ENCODE data around the gene CBFA2T2.
"Not testable (repeated sequence)": the region's sequence is repeated elsewhere in the genome, so short reads cannot be mapped to it uniquely, and the experiment has no call there.

Gene CBFA2T2

DNA sequence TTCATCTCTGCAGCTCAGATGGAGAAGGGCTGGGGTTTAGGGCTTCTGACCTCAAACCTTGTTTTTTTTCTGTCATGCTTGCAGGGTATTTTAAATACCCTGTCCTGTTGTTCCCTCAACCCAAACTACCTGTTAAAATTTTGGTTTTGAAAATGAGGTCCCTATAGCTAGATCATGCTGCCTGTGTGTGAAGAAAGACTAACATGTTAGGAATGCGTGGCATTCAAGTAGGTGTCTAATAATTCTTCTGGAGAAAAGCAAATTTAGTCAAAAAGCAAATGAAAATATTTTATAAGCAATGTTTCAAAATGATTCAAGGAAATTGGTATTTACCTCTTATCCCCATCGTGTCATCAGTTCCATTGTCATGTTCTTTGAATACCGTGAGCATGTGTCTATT lies 95.1 kb downstream of the CBFA2T2 start:
- no peaks in the 10 kb centered on the region for H3K4me1 ChIP-seq (ENCODE audit: insufficient read depth, low read length)
- no peak overlapping the region for H3K4me2 ChIP-seq (ENCODE audit: insufficient read depth, low read length)
- no peak overlapping the region for H3K4me3 ChIP-seq (ENCODE audit: low read depth in 1 of 2, low read length in 2 of 2)
- H3K27me3 ChIP-seq (ENCODE audit: insufficient read depth, low read length, poor library complexity): no peaks in the 10 kb centered on the region
- H3K9me3 ChIP-seq (ENCODE audit: insufficient read depth, low read length, severe bottlenecking): no peaks in the 10 kb centered on the region
- TF ChIP-seq CTCF (IDR thresholded peaks at IDR 0.05; ENCODE audit: borderline replicate concordance, extremely low read depth, low read length, poor library complexity, severe bottlenecking) (no peak), EZH2 (IDR thresholded peaks at IDR 0.05; ENCODE audit: borderline replicate concordance, low read depth, low read length, severe bottlenecking) (no peak)
- peaks cover 5% of the 10 kb centered on the region; the same call in 1 of the 2 replicates for H4K20me1 ChIP-seq (ENCODE audit: insufficient read depth, low read length)
- no peak for DNase-seq
- H3K27ac ChIP-seq (ENCODE audit: low read length): no peak overlapping the region
- no peaks in the 10 kb centered on the region for H3K36me3 ChIP-seq (ENCODE audit: insufficient read depth, low read length)
- H3K79me2 ChIP-seq (ENCODE audit: insufficient read depth, low read length): peaks cover 12% of the 10 kb centered on the region
- ATAC-seq (ENCODE audit: insufficient read depth, low read depth): no peak
- no peak overlapping the region for H2AFZ ChIP-seq (ENCODE audit: low read depth, low read length)
- H3K9ac ChIP-seq (ENCODE audit: low read depth, low read length): no peak overlapping the region

GRCh38 chr20:33585413-33585812 lies 95.5 kb downstream of the CBFA2T2 start:
- peaks cover 8% of the 10 kb centered on the region for H3K79me2 ChIP-seq (ENCODE audit: insufficient read depth, low read length)
- no peaks in the 10 kb centered on the region for H3K9me3 ChIP-seq (ENCODE audit: insufficient read depth, low read length, severe bottlenecking)
- no peak overlapping the region for H3K9ac ChIP-seq (ENCODE audit: low read depth, low read length)
- no peak overlapping the region for H2AFZ ChIP-seq (ENCODE audit: low read depth, low read length)
- no peak for TF ChIP-seq EZH2 (IDR thresholded peaks at IDR 0.05; ENCODE audit: borderline replicate concordance, low read depth, low read length, severe bottlenecking)
- no peak overlapping the region for H3K27ac ChIP-seq (ENCODE audit: low read length)
- peaks cover 5% of the 10 kb centered on the region; the same call in 1 of the 2 replicates for H4K20me1 ChIP-seq (ENCODE audit: insufficient read depth, low read length)
- no peak overlapping the region for H3K4me2 ChIP-seq (ENCODE audit: insufficient read depth, low read length)
- no peak overlapping the region for H3K4me3 ChIP-seq (ENCODE audit: low read depth in 1 of 2, low read length in 2 of 2)
- DNase-seq: no peak
- ATAC-seq (ENCODE audit: insufficient read depth, low read depth): no peak
- H3K27me3 ChIP-seq (ENCODE audit: insufficient read depth, low read length, poor library complexity): no peaks in the 10 kb centered on the region
- H3K36me3 ChIP-seq (ENCODE audit: insufficient read depth, low read length): no peaks in the 10 kb centered on the region
- H3K4me1 ChIP-seq (ENCODE audit: insufficient read depth, low read length): no peaks in the 10 kb centered on the region

- H3K27ac ChIP-seq (ENCODE audit: low read length): no peak overlapping the region
- H3K27me3 ChIP-seq (ENCODE audit: insufficient read depth, low read length, poor library complexity): no peaks in the 10 kb centered on the region
- ATAC-seq (ENCODE audit: insufficient read depth, low read depth): no peak
- no peak for DNase-seq
- H3K4me1 ChIP-seq (ENCODE audit: insufficient read depth, low read length): no peaks in the 10 kb centered on the region
- no peak overlapping the region for H3K4me3 ChIP-seq (ENCODE audit: low read depth in 1 of 2, low read length in 2 of 2)
- no peaks in the 10 kb centered on the region for H3K9me3 ChIP-seq (ENCODE audit: insufficient read depth, low read length, severe bottlenecking)
- H4K20me1 ChIP-seq (ENCODE audit: insufficient read depth, low read length): no peaks in the 10 kb centered on the region
- no peak for TF ChIP-seq CTCF (IDR thresholded peaks at IDR 0.05; ENCODE audit: borderline replicate concordance, extremely low read depth, low read length, poor library complexity, severe bottlenecking)
- no peak for TF ChIP-seq EZH2 (IDR thresholded peaks at IDR 0.05; ENCODE audit: borderline replicate concordance, low read depth, low read length, severe bottlenecking)
- H3K4me2 ChIP-seq (ENCODE audit: insufficient read depth, low read length): no peak overlapping the region
- H3K79me2 ChIP-seq (ENCODE audit: insufficient read depth, low read length): 0 out of 2 replicates have a peak, but pooled peaks cover 2% of the 10 kb centered on the region
- H3K36me3 ChIP-seq (ENCODE audit: insufficient read depth, low read length): no peaks in the 10 kb centered on the region
- H2AFZ ChIP-seq (ENCODE audit: low read depth, low read length): no peak overlapping the region
- H3K9ac ChIP-seq (ENCODE audit: low read depth, low read length): no peak overlapping the region
Observed at GRCh38 chr20:33589059-33589458, 99.2 kb downstream of the CBFA2T2 start.

- H3K9ac ChIP-seq (ENCODE audit: low read depth, low read length); H3K4me2 ChIP-seq (ENCODE audit: insufficient read depth, low read length); ATAC-seq (ENCODE audit: insufficient read depth, low read depth): not testable (repeated sequence)
Observed at GRCh38 chr20:33591901-33592300, 102.0 kb downstream of the CBFA2T2 start.

More at GRCh38 chr20:33591901-33592300, 102.0 kb downstream of the CBFA2T2 start:
- not testable (repeated sequence) for H3K79me2 ChIP-seq (ENCODE audit: insufficient read depth, low read length); DNase-seq; H4K20me1 ChIP-seq (ENCODE audit: insufficient read depth, low read length); H3K9me3 ChIP-seq (ENCODE audit: insufficient read depth, low read length, severe bottlenecking); H2AFZ ChIP-seq (ENCODE audit: low read depth, low read length); H3K36me3 ChIP-seq (ENCODE audit: insufficient read depth, low read length); H3K27me3 ChIP-seq (ENCODE audit: insufficient read depth, low read length, poor library complexity); H3K27ac ChIP-seq (ENCODE audit: low read length); H3K4me3 ChIP-seq (ENCODE audit: low read depth in 1 of 2, low read length in 2 of 2); H3K4me1 ChIP-seq (ENCODE audit: insufficient read depth, low read length)

Data from DND-41 (cell line).